ENCODE measurements around the gene ENTREP1.

ENTREP1 gene

DNA sequence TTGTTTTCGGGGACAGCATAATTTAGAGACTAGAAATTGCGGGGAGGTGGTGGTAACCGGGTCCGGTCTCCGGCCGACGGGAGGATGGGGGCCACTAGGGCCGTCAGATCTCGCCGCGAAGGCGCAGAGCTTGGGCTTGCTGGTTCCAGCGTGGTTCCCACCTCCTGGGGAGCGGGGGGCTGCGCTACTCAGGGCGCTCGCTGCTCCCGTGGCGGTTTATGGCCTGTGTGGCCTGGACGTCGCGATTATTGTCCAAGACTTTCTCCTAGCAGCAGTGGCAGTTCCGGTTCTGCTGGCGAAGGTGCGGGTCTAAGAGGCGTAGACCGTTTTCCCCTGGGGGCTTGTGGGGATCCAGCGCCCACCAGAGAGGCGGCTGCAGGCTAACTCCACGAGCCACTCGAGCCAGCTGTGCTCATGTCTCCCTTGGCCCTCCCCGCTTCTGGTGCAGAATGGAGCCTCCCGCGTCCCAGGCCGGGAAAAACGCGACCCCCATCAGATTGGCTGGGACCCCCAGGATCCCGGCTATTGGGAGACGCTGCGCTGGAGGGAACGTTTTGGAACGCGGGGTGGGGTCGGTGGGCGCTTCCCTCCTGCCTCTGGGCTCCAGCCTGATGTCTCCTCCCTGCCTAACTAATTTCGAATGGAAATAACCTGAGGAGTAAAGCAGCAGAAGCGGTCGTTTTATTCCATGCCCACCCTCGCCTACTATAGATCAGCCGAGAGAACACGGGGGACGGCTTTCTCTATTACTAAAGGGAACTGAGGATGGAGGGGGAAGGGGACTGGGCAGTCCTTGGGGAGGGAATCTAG is 87.1 kb downstream of the ENTREP1 start:
- no peak for TF ChIP-seq ZFX (IDR thresholded peaks at IDR 0.05)
- TF ChIP-seq, protein P1, sequence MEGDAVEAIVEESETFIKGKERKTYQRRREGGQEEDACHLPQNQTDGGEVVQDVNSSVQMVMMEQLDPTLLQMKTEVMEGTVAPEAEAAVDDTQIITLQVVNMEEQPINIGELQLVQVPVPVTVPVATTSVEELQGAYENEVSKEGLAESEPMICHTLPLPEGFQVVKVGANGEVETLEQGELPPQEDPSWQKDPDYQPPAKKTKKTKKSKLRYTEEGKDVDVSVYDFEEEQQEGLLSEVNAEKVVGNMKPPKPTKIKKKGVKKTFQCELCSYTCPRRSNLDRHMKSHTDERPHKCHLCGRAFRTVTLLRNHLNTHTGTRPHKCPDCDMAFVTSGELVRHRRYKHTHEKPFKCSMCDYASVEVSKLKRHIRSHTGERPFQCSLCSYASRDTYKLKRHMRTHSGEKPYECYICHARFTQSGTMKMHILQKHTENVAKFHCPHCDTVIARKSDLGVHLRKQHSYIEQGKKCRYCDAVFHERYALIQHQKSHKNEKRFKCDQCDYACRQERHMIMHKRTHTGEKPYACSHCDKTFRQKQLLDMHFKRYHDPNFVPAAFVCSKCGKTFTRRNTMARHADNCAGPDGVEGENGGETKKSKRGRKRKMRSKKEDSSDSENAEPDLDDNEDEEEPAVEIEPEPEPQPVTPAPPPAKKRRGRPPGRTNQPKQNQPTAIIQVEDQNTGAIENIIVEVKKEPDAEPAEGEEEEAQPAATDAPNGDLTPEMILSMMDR (conservative IDR thresholded peaks at IDR 0.05): no peak
- no peak overlapping the region for H3K27ac ChIP-seq

DNA sequence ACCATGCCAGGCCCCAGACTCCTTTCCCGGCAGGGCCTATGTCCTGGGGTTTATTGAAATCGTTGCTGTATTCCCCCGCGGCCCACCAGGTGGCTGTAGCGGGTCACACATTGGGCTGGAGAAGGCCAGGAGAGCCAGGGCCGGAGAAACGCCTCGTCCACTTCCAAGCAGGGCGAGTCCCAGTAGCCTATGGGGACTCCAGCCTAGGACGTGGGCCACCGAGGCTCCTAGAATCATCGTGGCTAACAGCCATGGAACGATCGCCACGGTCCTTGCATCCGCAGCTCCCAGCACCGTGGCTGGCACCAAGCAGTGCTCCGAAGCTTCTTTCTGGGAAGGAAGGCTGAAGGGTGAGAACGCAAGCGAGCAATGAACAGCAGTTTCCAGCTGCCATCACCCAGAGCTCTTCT is 87.7 kb downstream of the ENTREP1 start:
- TF ChIP-seq, protein P1 (conservative IDR thresholded peaks at IDR 0.05): peak; percentile 79
- TF ChIP-seq ZFX (IDR thresholded peaks at IDR 0.05): no peak
- H3K27ac ChIP-seq: no peak overlapping the region

DNA sequence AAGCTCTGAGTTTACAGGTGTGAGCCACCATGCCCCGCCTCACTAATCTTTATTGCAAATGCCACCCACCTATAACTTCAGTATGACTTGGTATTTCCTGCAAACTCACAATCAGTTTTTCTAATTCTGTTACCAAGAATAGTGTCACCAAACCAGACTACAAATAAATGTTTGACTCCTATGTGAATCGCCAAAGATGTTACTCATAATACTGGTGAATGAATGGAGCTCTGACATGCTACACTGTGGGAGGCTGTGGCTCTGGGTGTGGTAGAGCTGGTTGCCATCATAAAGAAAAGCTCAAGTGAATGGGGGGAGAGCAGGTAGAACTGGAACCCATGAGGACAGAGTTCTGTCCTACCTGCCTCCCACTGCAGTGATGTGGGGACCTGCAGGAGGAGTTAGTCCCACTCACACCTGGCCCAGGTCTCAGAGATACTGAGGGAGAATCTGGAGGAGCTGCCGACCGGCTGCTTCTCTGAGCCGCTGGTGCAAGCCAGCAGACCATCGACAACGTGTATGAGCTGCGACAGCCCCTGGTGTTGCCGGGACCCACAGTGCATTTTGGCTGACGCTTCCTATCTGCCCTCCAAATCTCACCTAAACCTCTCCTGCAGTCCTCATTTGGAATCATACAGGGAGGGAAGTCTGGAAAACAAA is 95.7 kb downstream of the ENTREP1 start:
- no peak for TF ChIP-seq ZFX (IDR thresholded peaks at IDR 0.05)
- TF ChIP-seq, protein P1 (conservative IDR thresholded peaks at IDR 0.05): no peak
- no peak overlapping the region for H3K27ac ChIP-seq

DNA sequence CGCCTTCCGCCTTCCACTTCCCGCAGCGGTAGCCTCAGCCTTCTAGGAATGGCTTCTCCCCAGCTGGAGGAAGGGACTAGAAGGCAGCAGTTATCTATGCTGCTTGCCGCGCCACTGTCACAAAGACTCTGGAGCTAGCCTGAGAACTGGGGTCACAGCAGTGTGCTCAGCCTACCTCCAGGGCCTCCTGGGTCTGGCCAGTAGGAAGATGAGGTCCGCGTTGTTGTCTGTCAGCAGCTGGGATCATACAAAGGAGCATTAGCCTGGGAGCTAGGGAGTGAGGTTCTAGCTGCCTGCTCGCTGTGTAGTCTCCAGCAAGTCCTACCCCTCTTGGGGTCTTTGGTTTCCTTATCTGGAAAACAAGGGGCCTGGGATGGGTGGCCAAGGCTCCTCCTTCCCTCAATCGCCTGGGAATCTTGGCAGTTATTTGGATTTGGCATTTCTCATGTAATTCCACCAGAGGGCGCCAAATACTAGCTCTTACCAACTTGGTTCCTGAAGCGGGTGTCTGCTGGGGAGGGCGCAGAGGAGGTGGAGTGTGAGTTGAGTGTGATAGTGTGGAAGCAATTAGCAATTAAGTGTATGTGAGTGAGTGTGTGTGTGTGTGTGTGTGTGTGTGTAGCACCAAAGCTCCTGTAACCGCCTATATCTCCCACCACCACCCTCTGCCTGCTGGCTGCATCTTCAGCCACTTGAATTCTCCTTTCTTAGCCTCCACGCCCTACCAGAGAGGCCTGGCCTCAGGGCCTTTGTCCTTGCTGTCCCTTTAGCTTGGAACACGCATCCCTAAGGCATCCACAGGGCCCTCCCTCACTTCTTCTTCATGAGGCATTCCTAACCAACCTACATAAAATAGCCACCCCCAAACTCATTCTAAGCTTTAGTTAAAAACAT is 97.1 kb downstream of the ENTREP1 start:
- no peak for TF ChIP-seq ZFX (IDR thresholded peaks at IDR 0.05)
- TF ChIP-seq, protein P1 (conservative IDR thresholded peaks at IDR 0.05): peak; percentile 82
- H3K27ac ChIP-seq: no peak overlapping the region

DNA sequence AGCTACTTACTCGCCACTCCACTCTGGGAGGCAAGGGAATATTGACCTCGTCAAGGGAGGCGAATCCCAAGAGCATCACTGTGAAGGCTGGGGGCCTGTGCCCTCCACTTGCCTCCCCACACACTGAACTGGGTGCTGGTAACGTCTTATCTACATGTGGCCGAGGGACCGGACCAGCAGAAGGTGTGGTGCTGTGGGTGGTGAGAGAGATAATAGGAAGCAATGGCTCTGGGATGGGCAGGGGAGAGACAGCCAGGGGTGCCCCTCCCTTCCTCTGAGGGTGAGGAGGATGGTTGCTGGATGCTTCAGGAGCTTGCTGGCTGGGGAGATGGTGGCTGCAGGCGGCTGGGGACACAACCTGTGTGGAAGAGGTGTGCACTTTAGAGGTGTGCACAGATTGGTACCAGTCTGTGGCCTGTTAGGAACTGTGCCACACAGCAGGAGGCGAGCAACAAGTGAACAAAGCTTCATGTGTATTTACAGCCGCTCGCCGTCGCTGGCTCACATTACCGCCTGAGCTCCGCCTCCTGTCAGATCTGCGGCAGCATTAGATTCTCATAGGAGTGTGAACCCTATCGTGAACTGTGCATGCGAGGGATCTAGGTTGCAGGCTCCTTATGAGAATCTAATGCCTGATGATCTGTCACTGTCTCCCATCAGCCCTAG is 100.3 kb downstream of the ENTREP1 start:
- TF ChIP-seq ZFX (IDR thresholded peaks at IDR 0.05): no peak
- TF ChIP-seq, protein P1 (conservative IDR thresholded peaks at IDR 0.05): no peak

DNA sequence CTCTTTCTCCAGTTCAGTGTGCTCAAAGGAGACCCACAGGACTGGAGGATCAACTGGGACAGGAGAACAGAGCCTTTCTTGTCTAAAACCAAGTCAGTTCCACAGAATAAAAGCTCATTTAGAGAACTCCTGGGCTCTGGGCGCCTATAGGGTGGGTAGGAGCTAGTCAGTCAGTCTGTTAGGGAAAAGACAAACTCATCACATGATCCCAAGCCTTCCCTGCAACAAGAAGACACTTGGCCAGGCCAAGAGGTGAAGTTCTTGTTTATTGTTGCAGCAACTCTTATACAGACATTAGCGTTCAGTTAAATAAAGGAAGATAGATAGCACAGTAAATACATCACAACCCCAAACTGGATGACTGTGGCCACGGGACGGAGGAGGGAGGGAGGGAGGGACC is 102.3 kb downstream of the ENTREP1 start:
- H3K27ac ChIP-seq: no peak overlapping the region
- TF ChIP-seq, protein P1 (conservative IDR thresholded peaks at IDR 0.05): no peak

More for the DNA sequence above, 100.3 kb downstream of the ENTREP1 start:
- no peak overlapping the region for H3K27ac ChIP-seq

All from C4-2B (cell line).